Tibial nerve (tissue), 3 donors: ENCODE data around the gene HAND2.

Experiments used
- POLR2A ChIP-seq, 2 donors: fragments of 450-650 bp; IDR thresholded peaks; one replicate each; pipeline ENCODE4 v1.6.1; 2017; ENCODE audit warnings: antibody characterized with exemption in 2 of 2, mild to moderate bottlenecking in 2 of 2, moderate library complexity in 2 of 2
- TF ChIP-seq, protein P1 (sequence below), 5 experiments: fragments of 200-600 bp in 3 of 5; fragments of 450-650 bp in 2 of 5; sonication (generic) in 3 of 5; IDR thresholded peaks; one replicate each; pipeline ENCODE4 v1.5.1; 2016 to 2019; ENCODE audit warnings: antibody characterized with exemption in 5 of 5, mild to moderate bottlenecking in 3 of 5, moderate library complexity in 2 of 5

DNA sequence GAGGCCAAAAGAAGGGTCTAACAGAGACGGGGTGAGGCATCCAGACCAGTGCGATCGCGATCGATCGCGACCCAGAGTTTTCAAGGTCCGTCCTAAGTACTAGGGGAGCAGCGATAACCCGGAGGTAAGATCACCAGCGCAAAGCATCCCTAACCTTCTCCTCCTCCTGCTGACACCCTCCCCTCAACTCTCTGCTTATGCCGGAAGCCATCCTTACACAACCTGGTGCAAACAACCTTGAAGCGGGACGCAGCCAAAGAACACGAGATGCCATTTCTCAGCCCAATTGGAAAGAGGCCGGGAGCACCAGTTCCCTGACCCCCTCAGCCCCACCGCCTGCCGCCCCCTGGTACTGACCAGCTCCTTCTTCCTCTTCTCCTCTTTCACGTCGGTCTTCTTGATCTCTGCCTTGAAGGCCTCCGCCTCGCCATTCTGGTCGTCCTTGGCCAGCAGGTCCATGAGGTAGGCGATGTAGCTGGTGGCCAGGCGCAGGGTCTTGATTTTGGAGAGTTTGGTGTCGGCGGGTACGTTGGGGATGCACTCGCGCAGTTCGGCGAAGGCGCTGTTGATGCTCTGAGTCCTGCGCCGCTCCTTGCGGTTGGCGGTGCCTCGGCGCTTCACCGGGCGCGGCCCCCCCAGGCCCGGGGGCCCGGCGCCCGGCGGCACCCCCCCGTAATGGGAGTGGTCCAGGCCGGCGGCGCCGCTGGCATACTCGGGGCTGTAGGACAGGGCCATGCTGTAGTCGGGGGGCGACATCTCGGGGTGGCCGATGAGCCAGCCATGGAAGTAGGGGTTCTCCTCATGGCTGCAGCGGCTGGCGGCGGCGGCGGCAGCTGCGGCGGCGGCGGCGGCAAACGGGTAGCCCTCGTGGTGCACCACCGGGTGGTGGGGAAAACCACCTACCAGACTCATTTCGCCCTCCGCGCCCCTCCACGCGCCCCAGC lies 1.4 kb downstream of the HAND2 start:
- TF ChIP-seq, protein P1, sequence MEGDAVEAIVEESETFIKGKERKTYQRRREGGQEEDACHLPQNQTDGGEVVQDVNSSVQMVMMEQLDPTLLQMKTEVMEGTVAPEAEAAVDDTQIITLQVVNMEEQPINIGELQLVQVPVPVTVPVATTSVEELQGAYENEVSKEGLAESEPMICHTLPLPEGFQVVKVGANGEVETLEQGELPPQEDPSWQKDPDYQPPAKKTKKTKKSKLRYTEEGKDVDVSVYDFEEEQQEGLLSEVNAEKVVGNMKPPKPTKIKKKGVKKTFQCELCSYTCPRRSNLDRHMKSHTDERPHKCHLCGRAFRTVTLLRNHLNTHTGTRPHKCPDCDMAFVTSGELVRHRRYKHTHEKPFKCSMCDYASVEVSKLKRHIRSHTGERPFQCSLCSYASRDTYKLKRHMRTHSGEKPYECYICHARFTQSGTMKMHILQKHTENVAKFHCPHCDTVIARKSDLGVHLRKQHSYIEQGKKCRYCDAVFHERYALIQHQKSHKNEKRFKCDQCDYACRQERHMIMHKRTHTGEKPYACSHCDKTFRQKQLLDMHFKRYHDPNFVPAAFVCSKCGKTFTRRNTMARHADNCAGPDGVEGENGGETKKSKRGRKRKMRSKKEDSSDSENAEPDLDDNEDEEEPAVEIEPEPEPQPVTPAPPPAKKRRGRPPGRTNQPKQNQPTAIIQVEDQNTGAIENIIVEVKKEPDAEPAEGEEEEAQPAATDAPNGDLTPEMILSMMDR (IDR thresholded peaks at IDR 0.05): no peak
- TF ChIP-seq POLR2A (IDR thresholded peaks at IDR 0.05): no peak
